ENCODE measurements around the gene MCC.

The MCC gene

DNA sequence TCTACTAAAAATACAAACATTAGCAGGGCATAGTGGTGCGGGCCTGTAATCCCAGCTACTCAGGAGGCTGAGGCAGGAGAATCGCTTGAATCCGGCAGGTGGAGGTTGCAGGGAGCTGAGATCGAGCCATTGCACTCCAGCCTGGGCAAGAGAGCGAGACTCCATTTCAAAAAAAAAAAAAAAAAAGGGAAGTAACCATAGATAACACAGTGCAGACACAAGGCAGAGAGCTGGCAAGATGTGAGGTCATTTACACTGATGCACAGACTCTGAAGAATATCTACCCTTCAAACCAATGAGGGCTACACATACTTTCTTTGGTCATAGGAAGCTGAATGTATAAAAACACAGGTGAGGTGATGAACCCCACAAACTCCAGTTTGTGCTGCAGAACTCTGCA, 379.8 kb downstream of the MCC start:
- DNase-seq (ENCODE audit: low spot score) = no peak

DNA sequence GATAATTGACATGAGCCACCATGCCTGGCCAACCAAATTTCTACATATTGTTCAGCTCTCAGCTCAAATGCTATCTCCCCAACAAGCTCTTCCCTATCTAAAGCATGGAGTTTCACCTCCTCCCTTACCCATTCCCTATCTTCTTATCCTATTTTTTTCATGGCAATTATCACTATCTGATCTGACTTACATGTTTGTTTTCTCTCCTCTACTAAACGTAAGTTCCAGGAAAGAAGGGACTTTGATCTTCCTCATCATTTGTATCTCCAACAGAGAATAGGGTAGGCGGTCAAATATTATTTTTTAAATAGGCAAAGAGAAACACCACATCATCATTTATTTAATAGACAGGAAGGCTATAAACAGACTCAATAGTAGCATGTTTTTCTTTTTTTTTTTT, 381.4 kb downstream of the MCC start:
- no peak for DNase-seq (ENCODE audit: low spot score)

- DNase-seq (ENCODE audit: low spot score) = no peak
These were observed 382.5 kb downstream of the MCC start for GRCh38 chr5:113105693-113106280.

DNA sequence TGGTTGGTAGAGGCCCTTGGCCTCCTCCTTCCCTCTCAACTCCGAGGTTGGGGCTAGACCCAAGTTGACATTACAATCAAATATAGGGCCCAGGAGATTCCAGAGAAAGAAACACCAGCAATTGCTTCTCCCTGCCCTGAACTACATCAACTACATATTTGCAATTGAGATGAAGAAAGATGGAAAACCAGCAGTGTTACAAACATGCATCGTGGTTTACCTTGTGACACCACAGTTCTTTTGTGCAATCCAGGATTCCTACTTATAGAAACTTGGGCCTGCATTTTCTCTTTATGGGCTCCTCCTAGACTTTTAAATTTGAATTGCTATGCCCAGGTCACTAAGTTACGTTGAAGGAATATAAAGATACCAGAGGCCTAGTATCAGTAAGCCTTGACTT, 384.9 kb downstream of the MCC start:
- no peak for DNase-seq (ENCODE audit: low spot score)

- DNase-seq (ENCODE audit: low spot score) = no peak
These were observed 386.1 kb downstream of the MCC start for GRCh38 chr5:113102121-113102531.

GRCh38 chr5:113100981-113101380, 387.3 kb downstream of the MCC start:
- DNase-seq (ENCODE audit: low spot score) = no peak

DNA sequence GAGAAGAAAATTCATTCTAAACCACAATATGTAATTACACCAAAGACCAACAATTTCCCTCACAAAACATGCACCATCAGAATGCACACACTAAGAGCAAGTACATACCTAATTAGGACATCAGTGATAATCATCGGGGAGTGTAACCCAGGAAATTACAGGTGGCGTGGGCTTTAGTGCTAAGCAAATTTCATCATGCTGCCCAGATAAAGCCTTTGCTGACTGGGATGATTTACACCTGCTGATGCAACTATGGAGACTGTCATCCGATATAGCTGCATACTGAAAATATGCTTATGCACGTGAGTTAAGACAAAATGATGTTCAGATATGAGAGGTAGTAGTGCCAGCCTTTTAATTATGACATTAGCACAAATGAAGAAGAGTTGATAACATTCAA, 388.4 kb downstream of the MCC start:
- DNase-seq (ENCODE audit: low spot score) = no peak

DNA sequence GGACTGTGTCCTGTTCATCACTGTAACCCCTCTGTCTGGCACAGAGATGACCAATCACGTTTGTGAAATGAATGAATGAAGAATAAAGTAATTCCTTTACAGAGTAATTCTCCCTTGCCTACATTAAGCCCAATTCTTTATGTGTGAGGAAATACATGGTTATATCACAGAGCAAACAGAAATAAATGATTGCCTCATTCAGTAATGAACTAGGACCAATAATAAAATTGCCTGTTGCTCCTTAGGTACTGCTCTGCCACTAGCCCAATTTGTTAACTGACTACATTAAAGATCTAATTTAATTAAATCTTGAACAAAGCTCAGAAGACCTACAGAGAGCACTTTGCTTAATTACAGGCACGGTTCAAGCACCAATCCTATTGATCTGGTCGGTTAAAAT, 389.9 kb downstream of the MCC start:
- DNase-seq (ENCODE audit: low spot score) = no peak

GRCh38 chr5:113095831-113096230, 392.4 kb downstream of the MCC start:
- no peak for DNase-seq (ENCODE audit: low spot score)

- no peak for DNase-seq (ENCODE audit: low spot score)
These were observed 394.7 kb downstream of the MCC start for GRCh38 chr5:113093558-113093957.

- peak; percentile 60 for DNase-seq (ENCODE audit: low spot score)
These were observed 395.6 kb downstream of the MCC start for GRCh38 chr5:113092683-113093082.

DNA sequence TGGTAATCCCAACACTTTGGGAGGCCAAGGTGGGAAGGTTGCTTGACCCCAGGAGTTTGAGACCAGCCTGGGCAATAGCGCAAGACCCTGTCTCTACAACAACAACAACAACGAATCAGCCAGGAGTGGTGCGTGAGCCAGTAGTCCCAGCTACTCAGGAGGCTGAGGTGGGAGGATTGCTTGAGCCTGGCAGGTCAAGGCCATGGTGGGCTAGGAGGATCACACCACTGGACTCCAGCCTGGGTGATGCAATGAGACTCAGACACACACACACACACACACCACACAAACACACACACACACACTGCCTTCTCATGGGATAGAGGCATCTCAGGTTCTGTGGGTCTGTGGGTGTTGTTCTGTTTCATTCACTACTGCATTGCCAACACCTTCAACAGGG, 396.6 kb downstream of the MCC start:
- DNase-seq (ENCODE audit: low spot score) = no peak

DNA sequence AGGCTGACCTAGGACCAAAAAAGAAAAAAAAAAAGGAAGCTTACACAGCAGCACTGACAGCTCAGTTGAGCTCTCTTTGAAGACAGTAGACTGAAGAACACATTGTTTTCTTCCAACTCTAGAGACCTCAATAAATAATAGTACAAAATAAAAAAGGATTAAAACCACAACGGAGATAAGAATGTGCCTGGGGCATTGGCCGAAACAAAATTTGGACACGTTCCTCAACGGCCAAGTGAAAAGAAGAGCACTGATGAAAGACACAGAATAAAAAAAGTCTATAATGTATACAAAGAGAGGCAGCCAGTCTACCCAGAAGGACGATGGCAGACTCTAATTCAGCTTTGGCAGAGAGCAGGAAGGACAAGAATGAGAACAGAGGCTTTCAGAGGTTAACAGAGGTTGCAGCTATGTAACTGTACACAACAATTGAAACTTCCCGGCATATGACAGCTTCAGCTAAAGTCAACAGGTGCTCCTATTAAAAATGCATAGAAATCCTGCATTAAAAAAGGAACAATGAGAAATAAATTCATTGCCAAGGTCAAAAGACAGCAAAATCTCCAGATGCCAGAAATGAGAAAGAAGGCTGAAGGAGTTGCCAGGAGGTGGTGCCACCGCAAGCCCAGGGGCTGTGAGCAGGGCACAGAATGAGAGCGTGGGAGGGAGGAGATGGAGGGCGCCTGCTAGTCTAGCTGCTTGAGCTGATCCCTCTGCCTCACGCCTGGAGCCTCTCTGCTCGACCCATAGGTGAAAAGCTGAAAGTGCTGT, 397.7 kb downstream of the MCC start:
- peak; percentile 61 for DNase-seq (ENCODE audit: low spot score)

GRCh38 chr5:113089653-113090335, 398.5 kb downstream of the MCC start:
- DNase-seq (ENCODE audit: low spot score) = no peak

GRCh38 chr5:113087976-113088514, 400.2 kb downstream of the MCC start:
- no peak for DNase-seq (ENCODE audit: low spot score)

DNA sequence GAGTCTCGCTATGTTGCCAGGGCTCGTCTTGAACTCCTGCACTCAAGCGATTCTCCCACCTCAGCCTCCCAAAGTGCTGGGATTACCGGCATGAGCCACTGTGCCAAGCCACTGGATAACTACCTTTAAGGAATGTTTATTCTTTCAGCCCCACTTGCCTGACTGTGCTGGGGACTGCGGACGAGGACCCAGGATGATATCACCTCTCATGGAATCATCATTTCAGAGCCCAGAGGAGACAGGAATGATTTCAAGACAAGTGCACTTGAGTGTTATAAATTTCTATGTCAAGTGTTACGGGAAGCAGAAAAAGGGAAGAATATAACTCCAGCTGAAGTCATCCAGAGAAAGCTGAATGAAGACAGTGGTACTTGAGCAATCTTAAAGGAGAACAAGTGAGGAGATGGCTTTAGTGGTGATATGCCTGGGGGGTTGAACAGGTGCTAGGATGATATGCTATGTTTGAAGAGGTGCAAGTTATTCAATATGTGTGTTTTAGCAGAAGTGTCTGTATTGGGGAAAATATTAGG, 402.3 kb downstream of the MCC start:
- no peak for DNase-seq (ENCODE audit: low spot score)

GRCh38 chr5:113085084-113085414, 403.2 kb downstream of the MCC start:
- no peak for DNase-seq (ENCODE audit: low spot score)

GRCh38 chr5:113084402-113085083, 403.7 kb downstream of the MCC start:
- no peak for DNase-seq (ENCODE audit: low spot score)

DNA sequence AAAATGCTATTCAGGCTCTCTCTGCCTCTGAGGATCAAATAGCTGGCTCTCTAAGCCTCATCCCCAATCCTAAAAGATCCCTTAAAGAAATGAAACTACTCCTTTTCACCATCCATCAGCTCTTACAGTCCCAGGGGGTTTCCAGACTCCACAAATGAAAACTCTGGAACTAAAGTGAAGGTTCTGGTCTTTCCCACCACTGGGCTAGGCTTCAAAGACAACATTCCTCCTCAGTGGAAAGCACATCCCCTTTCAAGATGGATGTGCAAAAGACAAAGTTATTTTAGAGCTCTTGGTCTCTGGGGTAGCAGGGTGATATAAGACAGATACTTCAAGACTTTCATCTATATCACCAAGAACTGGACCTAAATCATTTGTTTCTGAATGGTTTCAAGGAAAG, 404.8 kb downstream of the MCC start:
- no peak for DNase-seq (ENCODE audit: low spot score)

DNA sequence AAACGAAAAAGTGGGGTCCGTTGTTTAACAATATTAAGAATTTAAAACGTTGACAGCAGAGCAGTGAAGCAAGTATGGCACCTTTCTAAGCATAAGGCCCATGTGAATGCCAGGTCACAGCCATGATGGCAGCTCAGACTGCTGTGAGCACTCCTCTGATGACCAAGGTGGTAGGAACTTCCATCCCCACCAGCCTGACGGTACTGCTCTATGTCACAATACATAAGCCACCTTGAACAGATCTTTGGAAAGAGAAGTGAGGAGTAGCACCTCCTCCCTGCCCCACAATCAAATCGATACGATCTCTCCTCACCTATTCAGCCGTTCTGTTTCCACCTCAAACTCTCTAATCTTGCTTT, 405.7 kb downstream of the MCC start:
- no peak for DNase-seq (ENCODE audit: low spot score)

DNA sequence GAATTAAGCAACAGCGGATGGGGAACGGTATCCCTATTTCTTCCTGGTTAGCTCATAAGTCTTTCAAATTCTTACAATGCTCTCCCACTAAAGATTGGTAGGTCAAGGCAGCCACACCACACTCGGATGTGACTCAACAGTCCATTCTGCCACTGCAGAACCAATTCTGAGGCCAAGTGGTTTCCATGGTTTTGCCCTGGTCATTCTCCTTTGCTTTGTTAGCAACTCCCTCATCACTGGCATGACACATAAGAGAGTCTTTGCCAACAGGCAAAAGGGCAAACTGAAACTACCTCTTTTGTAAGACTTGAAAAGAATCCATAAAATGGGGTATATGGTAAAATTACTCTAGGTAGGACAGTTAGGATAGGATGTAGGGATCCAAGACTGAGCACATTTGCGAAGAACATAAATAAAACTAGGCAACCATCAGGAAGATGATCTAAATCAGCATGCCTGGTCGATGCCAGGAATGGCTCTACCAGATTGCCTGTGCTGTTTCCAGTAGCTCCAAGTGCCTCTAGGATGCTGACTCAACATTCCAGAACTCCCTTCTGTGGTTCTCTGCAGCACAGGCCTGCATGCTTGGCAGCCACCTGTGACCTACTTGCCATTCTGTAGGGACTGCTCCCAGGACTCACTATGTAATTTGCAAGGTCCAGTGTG, 406.2 kb downstream of the MCC start:
- DNase-seq (ENCODE audit: low spot score) = no peak
